SK-N-MC (cell line): ENCODE results near the gene OR6K2.

Source experiments
- EZH2 ChIP-seq: fragments of 200-600 bp; sonication (generic); IDR thresholded peaks from one replicate; pipeline ENCODE4 v1.6.1; 2017; ENCODE audit warnings: antibody characterized with exemption
- FOXP2 ChIP-seq: optimal IDR thresholded peaks from 2 replicates; pipeline ENCODE3; 2011; ENCODE audit warnings: mild to moderate bottlenecking, moderate library complexity; ENCODE audit not compliant: insufficient read depth; ENCODE audit errors: extremely low read length, control extremely low read depth
- POLR2AphosphoS5 ChIP-seq: IDR thresholded peaks from 2 replicates; pipeline ENCODE4 v1.6.1; 2012; ENCODE audit warnings: mild to moderate bottlenecking, low read depth, low read length, borderline replicate concordance

DNA sequence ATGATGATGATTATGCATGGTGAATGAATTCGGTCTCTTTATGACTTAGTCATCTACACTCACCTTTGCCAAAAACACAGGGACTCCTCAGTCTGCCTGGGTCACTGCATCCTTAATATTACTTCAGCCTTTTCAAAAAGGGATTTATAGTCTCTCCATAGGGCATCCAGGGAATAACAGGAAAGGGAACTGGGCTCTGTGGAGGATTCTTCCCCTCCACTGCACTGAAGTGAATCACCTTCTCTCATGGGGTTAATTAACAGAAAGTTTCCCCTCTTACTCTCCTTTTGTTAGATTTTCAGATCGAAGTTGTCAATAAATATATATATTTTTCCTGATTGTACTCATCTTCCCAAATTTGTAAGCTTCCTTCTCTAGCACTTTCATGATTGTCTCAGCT, 20.2 kb upstream of the OR6K2 start, which contains the start of gene OR6K3:
- TF ChIP-seq POLR2AphosphoS5 (no peak), EZH2 (no peak), FOXP2 (no peak)
